Endometrial microvascular endothelial cells (primary cell): Measurements from ENCODE around the gene TAF1C. TPM values are rescaled to one million over a fixed set of nuclear protein-coding genes. Genes with fewer than 3 reads are reported as not detected.
"Not testable (repeated sequence)": the region's sequence is repeated elsewhere in the genome, so short reads cannot be mapped to it uniquely, and the experiment has no call there.

Source experiments
- in situ Hi-C: cut with HindIII; loops from 2 replicates; pipeline ENCODE4 v1.10.0; 2017; ENCODE audit warnings: low sequenced_read_pairs, low pct_unique_long_range_greater_than_20kb; ENCODE audit errors: inconsistent ontology term
- total RNA-seq: library from RNA; depleted of rRNA; stranded (reverse); fragments of >200 nt; gene quantifications from one replicate; pipeline ENCODE4 v1.2.3, GENCODE V29; 2015; ENCODE audit errors: inconsistent ontology term

Gene TAF1C
- total RNA-seq, 1 donor from 2014 or later: 51.9 TPM

GRCh38 chr16:84212631-84213030 lies 25.8 kb upstream of the TAF1C start:
- in situ Hi-C loops: no loop called here

GRCh38 chr16:84212154-84212553 lies 25.3 kb upstream of the TAF1C start:
- in situ Hi-C loops: no loop called here

- in situ Hi-C loops: no loop called here
These were observed 23.1 kb upstream of the TAF1C start for GRCh38 chr16:84209989-84210388.

- in situ Hi-C loops: no loop called here
These were observed 21.0 kb upstream of the TAF1C start for GRCh38 chr16:84207879-84208278.

- in situ Hi-C loops: no loop called here
These were observed 20.4 kb upstream of the TAF1C start for GRCh38 chr16:84207251-84207650.

GRCh38 chr16:84205976-84206691 lies 19.3 kb upstream of the TAF1C start:
- in situ Hi-C loops: no loop called here

GRCh38 chr16:84205123-84205522 lies 18.3 kb upstream of the TAF1C start:
- in situ Hi-C loops: not testable (repeated sequence)

GRCh38 chr16:84204551-84204950 lies 17.7 kb upstream of the TAF1C start:
- in situ Hi-C loops: not testable (repeated sequence)

- in situ Hi-C loops: no loop called here
These were observed 13.0 kb upstream of the TAF1C start for GRCh38 chr16:84199861-84200260.

- in situ Hi-C loops: no loop called here
These were observed 12.2 kb upstream of the TAF1C start for GRCh38 chr16:84199097-84199496.

GRCh38 chr16:84198401-84198800 lies 11.5 kb upstream of the TAF1C start:
- in situ Hi-C loops: no loop called here

- in situ Hi-C loops: no loop called here
These were observed 10.7 kb upstream of the TAF1C start for GRCh38 chr16:84197466-84198128.

GRCh38 chr16:84196727-84197394 lies 10.0 kb upstream of the TAF1C start:
- in situ Hi-C loops: no loop called here

GRCh38 chr16:84196101-84196500 lies 9.2 kb upstream of the TAF1C start:
- in situ Hi-C loops: no loop called here

- in situ Hi-C loops: no loop called here
These were observed 8.6 kb upstream of the TAF1C start for GRCh38 chr16:84195201-84196093.

- in situ Hi-C loops: no loop called here
These were observed 7.8 kb upstream of the TAF1C start for GRCh38 chr16:84194470-84195200.

- in situ Hi-C loops: no loop called here
These were observed 7.2 kb upstream of the TAF1C start for GRCh38 chr16:84194018-84194417.

GRCh38 chr16:84193480-84193879 lies 6.6 kb upstream of the TAF1C start:
- in situ Hi-C loops: no loop called here

GRCh38 chr16:84191466-84191865 lies 4.6 kb upstream of the TAF1C start:
- in situ Hi-C loops: no loop called here
